GM19395 (cell line): ENCODE data around the gene HPGD.

Experiments
- ATAC-seq: cut with Tn5 transposase; IDR thresholded peaks from one replicate; pipeline ENCODE4 v1.9.1; 2021; ENCODE audit warnings: mild to moderate bottlenecking, moderate library complexity; ENCODE audit not compliant: unreplicated experiment

Gene HPGD

GRCh38 chr4:174479140-174479539, 43.1 kb downstream of the HPGD start:
- no peak for ATAC-seq

- no peak for ATAC-seq
Observed at GRCh38 chr4:174475528-174475927, 46.8 kb downstream of the HPGD start.

GRCh38 chr4:174474457-174475075, 47.7 kb downstream of the HPGD start:
- ATAC-seq, result no peak

GRCh38 chr4:174467107-174467506, 55.2 kb downstream of the HPGD start:
- ATAC-seq, result no peak

GRCh38 chr4:174464949-174465348, 57.3 kb downstream of the HPGD start:
- ATAC-seq, result no peak

- no peak for ATAC-seq
Observed at GRCh38 chr4:174461466-174462106, 60.7 kb downstream of the HPGD start.

- no peak for ATAC-seq
Observed at GRCh38 chr4:174460684-174461083, 61.6 kb downstream of the HPGD start.

- ATAC-seq, result no peak
Observed at GRCh38 chr4:174457468-174457867, 64.8 kb downstream of the HPGD start.

GRCh38 chr4:174454815-174455473, 67.3 kb downstream of the HPGD start:
- ATAC-seq, result no peak

GRCh38 chr4:174451718-174452296, 70.5 kb downstream of the HPGD start:
- ATAC-seq, result no peak

GRCh38 chr4:174450786-174451125, 71.5 kb downstream of the HPGD start:
- ATAC-seq, result no peak

- ATAC-seq, result no peak
Observed at GRCh38 chr4:174449944-174450785, 72.1 kb downstream of the HPGD start.

GRCh38 chr4:174449152-174449551, 73.1 kb downstream of the HPGD start:
- ATAC-seq, result no peak

GRCh38 chr4:174444390-174444789, 77.9 kb downstream of the HPGD start:
- no peak for ATAC-seq
